DMS79 treated with DMSO at 0.1 percent for 48 hours (cell line): ENCODE data around the gene ARID3A.

Source experiments
- DNase-seq: peaks from one replicate; lab custom pipeline; 2025; lab: John Stamatoyannopoulos, UW

ARID3A gene

DNA sequence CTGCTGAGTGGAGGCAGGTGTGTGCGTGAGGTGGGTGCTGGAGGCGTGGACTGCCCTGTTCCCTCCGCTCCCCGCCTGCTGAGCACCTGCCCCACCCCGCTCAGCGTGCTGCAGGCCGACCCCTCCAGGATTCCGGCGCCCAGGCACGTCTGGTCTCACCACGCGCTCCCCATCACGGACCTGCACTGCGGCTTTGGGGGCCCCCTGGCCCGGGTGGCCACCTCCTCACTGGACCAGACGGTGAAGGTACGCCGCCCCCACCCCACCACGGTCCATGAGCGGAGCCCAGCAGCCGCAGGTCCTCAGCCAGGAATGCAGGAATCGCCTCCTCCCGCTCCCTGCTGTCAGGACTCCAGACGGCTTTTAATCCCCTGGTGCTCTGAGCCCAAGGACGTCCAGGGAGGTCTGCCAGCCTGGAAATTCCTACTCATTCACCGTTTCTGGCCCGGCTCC is 64.3 kb downstream of the ARID3A start:
- DNase-seq = no peak

DNA sequence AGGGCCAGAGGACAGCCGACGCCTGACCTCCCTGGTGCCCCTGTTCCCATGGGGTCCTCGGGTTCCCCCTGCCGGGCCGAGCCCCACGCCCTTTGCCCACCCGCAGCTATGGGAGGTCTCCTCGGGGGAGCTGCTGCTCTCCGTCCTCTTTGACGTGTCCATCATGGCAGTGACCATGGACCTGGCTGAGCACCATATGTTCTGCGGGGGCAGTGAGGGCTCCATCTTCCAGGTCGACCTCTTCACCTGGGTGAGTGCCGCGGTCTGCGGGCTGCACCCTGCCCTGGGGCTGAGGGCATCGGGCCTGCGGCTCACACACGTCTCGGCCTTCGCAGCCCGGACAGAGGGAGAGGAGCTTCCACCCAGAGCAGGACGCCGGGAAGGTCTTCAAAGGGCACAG is 64.9 kb downstream of the ARID3A start:
- no peak for DNase-seq

- no peak for DNase-seq
Measured at GRCh38 chr19:991174-991931, 65.5 kb downstream of the ARID3A start.

DNA sequence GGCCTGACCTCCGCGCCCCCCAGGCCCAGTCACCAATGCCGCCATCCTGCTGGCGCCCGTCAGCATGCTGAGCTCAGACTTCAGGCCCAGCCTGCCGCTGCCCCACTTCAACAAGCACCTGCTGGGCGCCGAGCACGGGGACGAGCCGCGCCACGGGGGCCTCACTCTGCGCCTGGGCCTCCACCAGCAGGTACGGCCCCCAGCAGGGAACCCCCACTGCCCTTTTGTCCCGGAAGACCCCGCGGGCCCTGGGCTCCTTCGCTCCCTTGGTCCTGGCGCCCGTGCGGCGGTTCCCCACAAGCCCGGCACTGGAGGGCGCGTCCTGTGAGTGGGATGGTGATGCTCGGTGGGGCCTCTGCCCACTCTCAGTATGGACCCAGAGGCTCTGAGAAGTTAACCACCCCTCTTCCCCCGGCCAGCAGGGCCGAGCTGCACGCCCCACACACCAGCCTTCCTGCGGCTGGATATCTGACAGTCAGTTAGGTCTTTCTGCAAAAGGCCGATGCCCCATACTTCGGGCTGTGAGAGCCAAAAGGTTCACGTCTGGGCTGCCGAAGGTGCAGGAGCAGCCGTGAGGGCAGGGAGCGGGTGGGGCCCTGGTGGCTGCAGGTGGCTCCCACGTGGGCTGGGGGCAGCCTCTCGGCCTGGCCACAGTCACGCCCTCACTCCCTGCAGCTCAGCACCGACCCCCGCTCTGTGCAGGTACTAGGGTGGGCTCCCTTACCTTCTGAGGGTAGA is 66.3 kb downstream of the ARID3A start:
- no peak for DNase-seq

DNA sequence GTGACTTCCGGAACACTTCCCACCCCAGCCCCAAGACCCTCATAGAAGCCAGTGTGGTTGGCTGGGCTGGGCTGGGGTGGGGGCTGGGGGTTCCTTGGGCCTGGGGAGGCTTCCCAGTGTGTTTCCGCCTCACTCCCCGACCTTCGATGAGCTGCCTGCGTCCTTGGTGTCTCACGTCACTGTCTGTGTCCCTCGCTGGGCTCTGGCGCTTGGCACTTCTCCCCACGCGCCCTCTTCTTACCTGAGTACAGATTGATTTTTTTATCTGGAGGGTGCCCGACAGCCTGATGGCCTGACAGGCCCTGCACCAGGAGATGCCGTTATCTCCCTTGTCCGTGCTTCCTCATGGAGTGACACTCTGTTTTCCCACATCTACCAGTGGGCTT is 66.8 kb downstream of the ARID3A start:
- no peak for DNase-seq

- DNase-seq = no peak
Measured at GRCh38 chr19:993361-993830, 67.6 kb downstream of the ARID3A start.

DNA sequence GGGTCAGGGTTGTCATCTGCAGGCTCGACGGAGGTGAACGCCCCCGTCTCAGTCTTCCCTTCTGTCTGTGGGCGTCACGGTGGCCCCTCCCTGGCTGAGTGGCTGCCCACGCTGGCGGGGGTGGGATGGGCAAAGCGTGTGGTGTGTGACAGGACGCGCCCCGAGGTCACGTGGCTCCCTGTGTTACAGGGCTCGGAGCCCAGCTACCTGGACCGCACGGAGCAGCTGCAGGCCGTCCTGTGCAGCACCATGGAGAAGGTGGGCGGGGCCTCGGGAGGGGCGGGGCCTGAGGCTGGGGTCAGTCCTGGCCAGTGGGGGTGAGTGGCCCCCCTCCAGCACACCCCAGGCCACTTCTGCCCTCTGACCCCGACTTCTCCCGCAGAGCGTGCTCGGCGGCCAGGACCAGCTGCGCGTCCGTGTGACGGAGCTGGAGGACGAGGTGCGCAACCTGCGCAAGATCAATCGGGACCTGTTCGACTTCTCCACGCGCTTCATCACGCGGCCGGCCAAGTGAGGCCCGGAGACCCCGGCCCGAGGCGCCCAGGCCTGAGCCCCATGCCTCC is 68.1 kb downstream of the ARID3A start:
- no peak for DNase-seq

DNA sequence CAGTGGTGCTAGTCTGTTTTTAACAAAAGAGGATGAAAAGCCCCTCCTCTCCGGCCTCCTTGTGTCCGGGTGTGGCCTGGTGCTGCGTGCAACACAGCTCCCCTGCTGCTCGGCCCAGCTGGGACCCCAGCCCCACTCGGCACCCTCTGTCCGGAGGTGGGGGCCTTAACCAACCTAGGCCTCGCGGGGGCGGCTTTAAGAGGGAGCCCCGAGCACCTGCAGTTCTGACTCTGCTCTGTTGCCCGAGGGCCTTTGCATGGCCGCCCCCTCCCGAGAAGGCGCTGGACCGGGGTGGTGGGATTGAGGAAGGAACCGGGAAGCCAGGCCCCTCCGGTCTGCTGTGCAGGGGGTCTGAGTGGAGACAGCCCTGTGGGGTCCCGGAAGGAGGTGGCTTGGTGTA is 68.7 kb downstream of the ARID3A start:
- no peak for DNase-seq

- peak; percentile 80 for DNase-seq
Measured at GRCh38 chr19:995051-995827, 69.4 kb downstream of the ARID3A start.

DNA sequence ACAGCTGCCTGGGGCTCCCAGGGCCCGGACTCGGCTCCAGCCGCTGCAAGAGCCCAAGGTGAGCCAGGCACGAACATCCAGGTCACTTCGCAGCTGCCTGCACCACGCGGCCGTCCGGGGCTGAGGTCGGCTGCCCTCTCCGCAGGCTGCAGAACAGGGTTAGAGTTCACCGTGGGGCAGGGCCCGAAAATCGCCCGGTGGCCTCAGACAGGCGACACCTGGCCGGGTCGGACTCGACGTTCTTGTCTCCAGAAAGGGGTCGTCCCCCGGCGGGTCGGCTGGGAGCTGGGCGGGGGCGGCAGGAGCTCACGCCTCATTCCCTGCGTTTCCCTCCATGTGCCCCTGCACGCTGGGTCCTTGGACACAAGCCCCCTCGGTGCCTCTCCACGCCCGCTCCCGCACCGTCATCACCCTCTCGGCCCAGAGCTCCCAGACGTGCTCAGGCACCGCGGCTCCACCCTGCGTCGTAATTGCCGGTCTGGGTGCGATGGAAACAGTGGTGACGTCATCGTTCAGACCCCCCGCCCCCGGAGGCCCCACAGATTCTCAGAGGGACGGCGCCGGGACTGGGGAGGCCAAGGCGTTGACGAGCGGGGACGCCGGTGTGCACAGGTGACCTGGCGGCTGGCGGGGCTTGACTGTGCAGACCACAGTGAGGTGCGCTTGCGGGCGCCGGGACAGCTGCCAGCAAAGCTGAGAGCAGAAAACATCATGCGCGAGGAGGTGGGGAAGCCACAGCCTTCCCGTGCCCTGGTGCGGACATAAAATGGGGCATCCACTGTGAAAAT is 70.4 kb downstream of the ARID3A start:
- DNase-seq = peak; percentile 79

GRCh38 chr19:998064-998463 is 72.2 kb downstream of the ARID3A start:
- DNase-seq = no peak

DNA sequence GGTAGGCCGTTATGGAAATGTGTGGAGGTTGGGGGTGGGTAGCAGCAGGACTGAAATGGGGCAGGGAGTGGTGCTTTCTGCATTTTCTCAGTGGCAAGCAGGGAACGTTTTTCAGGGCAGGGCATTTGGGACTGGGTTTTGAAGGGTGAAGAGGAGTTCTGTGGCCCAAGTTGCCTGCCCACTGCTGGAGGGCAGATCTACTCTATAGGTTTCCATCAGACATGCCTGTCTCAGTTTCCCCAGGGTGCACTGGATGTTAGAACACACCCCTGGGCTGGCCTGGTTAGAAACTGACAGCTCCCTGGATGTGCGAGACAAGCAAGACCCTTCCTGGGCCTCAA is 73.5 kb downstream of the ARID3A start:
- no peak for DNase-seq

DNA sequence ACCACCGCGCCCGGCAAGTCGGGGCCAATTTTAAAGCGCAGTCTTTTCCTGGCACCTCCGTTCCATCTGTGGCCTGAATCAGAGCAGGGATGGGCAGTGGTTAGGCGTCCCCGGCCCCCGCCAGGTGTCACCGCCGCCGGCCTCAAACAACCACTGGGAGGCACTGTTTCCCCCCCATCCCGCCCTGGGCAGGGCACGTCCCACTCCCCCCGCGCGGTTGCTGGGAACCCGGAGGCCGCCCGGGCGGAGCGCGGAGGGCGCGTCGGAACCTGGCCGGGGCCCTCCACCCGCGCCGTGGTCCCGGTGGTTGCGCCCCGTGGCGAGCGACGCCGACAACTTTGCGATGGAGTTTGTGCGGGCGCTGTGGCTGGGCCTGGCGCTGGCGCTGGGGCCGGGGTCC is 74.3 kb downstream of the ARID3A start, which contains the start of gene GRIN3B:
Gene GRIN3B (plus strand): TSS at position 325 of the 400 bp plus-strand sequence. CDS start 19 bp downstream, at position 344.
- peak; percentile 5 for DNase-seq

DNA sequence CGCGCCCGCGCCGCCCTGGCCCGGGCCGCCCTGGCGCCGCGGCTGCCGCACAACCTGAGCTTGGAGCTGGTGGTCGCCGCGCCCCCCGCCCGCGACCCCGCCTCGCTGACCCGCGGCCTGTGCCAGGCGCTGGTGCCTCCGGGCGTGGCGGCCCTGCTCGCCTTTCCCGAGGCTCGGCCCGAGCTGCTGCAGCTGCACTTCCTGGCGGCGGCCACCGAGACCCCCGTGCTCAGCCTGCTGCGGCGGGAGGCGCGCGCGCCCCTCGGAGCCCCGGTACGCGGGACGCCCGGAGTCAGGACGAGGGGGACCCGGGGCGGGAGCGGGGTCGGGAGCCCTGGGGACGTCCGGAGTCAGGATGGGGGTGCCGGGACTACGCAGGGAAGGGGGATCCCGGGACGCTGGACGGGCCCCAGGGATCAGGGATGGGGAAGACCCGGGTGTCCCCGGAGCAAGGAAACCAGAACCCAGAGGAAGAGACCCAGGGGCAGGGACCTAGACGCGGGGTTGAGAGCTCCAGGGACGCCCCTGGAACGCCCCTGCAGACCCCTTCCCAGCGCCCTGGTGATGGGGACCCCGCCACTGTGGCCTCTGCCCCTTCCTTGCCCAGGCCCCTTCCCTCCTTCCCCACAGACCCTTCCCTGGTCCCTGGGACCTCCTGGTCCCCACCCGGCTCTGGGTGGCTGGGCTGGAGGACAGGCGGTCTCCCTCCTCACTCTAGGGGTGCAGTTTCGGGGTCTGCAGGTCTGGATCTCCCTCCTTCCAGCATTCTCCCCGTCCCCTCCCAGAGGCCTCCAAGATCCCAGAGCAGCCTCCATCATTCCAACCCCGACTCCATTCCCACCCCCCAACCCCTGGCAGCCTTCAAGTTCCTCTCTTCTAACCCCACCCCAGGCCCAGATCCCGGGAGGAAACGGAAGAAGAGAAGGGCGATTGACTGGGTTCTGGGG is 75.0 kb downstream of the ARID3A start:
- no peak for DNase-seq

- DNase-seq = peak; percentile 9
Measured at GRCh38 chr19:1001538-1002166, 75.8 kb downstream of the ARID3A start.

DNA sequence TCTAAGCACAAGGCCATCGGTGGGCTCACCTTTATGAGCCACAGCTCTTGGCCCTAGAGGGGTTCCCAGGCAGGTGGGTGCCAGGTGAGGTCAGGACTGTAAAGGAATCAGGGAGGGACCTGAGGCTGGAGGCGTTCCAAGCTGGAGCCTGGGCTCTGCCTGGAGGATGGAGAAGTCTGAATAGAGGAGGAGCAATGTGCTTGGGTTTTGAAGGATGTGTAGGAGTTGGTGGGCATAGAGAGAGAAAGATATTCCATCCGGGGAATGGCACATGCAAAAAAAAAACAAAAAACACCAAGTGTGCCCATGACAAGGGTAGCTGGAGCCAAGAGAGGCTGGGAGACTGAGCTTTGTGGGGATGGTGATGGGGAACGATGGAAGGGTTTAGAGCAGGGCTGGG is 76.8 kb downstream of the ARID3A start:
- no peak for DNase-seq

- no peak for DNase-seq
Measured at GRCh38 chr19:1003283-1003682, 77.4 kb downstream of the ARID3A start.

- DNase-seq = no peak
Measured at GRCh38 chr19:1004204-1004802, 78.5 kb downstream of the ARID3A start.
